ENCODE results near the gene SMAD6.

SMAD6 gene

DNA sequence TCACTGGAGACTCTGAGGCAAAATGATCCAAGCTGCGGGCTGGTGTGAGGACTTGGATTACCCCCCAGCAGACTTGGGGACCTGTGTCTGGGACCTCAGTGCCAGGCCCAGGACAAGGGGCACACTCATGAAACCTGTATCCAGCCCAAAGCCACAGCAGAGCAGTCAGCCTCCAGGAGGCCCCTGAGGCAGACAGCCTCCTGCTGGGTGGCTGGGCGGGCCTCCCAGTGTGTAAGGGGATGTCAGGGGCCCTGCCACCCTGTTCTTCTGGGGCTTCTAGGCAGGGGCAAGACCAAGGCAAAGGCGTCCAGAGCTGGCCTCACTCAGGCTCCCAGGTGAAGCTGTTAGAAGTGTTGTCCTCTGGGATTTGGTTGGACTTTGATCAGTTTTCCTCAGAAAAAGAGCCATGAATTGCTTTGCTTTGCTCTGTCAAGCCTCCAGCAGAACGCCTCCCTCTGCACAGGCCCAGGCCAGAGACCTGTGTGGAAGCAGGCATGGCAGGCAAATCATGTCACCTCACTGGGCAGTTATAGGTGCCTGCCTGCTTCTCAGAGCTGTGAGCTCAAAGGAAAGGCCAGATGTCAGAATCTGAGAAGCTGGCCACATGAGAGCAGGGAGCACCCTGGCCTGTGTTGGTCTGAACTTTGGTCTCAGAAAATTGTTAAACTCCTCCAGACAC, 77.4 kb downstream of the SMAD6 start:
- DNase-seq = no peak

DNA sequence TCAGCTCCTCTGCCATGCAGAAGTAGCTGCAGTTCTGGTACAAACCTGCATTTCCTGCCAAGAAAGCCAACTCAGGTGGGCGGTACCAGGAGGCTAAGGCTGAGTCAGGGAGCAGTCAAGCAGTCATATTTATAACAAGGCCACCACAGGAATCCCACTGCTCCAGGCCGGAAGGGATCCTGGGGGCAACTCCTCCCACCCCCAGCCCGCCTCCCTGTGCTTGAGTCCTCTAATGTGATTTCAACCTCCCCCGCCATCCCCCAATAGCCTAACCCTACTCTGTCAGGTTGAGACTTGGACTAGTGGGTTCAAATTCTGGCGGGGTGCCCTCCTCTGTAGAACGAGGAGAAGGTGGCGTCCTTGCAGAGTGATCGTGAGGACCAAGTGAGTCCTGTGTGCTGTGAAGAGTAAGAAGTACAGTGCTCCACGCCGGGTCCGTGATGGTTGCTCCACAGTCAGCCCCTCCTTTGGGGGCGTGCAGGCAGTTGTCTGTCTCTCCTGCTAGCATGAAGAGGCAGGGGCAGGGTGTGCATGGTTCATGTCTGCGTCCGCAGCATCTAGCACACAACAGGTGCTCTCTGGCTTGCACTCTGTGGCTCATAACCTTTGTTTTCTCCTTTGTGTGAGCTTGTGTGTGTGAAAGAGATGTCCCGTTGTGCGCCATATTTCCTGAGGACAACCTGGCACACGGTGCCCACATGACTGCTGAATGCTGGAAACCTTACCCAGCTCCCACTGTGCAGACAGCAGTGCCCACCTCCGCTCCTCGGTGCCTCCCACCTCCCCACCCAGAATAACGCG, 78.3 kb downstream of the SMAD6 start:
- DNase-seq = no peak

GRCh38 chr15:66780973-66781718, 79.1 kb downstream of the SMAD6 start:
- DNase-seq = no peak

GRCh38 chr15:66782785-66783184, 80.7 kb downstream of the SMAD6 start:
- DNase-seq = no peak

- DNase-seq = no peak
Measured at GRCh38 chr15:66783314-66783713, 81.3 kb downstream of the SMAD6 start.

DNA sequence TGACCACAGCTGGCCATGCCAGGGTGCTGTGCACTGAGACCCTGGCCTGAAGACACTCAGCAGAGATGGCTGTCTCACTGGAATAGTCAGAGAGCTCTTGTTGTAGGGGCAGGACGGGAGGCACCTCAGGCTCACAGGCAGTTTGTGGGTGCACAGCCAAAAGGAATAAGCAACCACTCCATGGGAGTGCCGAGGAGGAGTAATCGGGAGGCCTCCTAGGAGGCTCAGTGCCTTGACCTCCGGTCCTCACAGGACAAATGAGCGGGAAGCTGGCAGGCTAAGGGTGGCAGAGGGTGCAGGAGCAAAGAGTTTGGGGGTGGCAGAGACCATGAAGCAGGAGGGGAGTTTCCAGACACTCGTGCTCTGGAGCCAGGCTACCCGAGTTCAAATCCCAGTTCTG, 81.7 kb downstream of the SMAD6 start:
- DNase-seq = no peak

GRCh38 chr15:66784174-66784573, 82.1 kb downstream of the SMAD6 start:
- no peak for DNase-seq

- no peak for DNase-seq
Measured at GRCh38 chr15:66785637-66786036, 83.6 kb downstream of the SMAD6 start.

GRCh38 chr15:66786222-66786621, 84.2 kb downstream of the SMAD6 start:
- no peak for DNase-seq

DNA sequence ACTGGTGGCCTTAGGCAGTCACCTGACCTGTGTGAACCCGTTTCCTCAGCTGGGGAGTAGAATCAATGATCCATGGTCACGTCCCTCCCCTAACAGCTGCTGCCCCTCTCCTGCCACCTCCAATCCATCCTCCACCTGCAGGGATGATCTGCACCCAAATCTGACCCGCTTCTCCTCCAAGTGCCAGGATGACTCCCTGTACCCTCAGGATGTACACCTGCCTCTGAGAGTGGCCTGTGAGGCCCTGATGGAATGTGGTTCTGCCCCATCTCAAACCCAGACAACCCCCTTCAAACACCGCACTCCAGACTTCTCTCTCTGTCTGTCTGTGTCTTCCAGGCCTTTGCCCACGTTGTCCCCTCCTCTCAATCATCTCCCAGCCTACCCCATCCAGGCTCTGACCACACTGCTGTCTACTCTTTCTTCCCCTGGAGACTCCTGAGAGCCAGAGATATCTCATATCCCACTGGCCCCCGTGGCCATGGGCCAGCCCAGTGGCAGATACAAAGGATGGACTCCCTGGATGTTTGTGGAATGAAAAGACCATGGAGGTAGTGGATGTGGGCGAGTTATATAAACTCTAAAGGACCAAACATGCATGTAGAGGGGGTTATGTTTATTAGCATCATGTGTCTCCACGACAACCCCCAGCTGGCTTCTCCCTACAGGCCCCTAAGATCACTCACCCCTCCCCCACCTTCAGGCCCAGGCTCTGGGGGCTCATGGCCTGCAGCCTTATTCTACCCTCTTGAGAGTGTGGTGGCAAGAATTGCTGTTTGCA, 84.9 kb downstream of the SMAD6 start:
- no peak for DNase-seq

DNA sequence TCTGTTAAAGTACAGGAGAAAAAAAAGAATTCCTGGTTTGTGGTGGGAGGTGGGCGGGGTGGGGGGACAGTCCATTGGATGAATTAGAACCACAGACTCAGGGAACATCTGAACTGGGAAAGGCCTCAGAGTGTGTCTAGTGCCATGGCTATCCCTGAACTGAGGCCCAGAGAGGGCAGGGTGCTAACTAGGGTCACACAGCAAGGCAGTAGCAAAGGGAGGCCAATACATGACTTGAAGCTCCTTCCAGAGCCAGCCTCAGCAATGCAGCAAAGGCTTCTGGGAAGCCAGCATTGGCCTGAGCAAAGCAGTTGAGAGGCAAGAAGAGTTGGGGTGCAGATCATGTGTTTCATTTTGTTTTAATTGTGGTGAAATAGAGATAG, 85.4 kb downstream of the SMAD6 start:
- no peak for DNase-seq

DNA sequence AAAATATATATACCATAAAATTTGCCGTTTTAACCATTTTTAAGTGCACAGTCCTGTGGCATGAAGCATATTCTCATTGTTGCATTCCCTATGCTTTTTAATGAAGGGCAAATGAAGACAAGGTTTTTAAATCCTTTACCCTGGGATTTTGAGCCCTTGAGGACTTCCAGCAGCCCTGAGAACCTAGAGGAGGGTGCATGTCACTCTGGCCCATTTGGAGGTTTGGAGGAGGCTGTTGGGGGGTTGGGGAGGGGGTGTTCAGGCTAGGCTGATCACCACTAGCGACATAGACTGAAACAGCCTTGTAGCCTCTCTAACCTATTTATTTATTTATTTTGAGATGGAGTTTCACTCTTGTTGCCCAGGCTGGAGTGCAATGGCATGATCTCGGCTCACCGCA, 86.0 kb downstream of the SMAD6 start:
- DNase-seq = no peak

DNA sequence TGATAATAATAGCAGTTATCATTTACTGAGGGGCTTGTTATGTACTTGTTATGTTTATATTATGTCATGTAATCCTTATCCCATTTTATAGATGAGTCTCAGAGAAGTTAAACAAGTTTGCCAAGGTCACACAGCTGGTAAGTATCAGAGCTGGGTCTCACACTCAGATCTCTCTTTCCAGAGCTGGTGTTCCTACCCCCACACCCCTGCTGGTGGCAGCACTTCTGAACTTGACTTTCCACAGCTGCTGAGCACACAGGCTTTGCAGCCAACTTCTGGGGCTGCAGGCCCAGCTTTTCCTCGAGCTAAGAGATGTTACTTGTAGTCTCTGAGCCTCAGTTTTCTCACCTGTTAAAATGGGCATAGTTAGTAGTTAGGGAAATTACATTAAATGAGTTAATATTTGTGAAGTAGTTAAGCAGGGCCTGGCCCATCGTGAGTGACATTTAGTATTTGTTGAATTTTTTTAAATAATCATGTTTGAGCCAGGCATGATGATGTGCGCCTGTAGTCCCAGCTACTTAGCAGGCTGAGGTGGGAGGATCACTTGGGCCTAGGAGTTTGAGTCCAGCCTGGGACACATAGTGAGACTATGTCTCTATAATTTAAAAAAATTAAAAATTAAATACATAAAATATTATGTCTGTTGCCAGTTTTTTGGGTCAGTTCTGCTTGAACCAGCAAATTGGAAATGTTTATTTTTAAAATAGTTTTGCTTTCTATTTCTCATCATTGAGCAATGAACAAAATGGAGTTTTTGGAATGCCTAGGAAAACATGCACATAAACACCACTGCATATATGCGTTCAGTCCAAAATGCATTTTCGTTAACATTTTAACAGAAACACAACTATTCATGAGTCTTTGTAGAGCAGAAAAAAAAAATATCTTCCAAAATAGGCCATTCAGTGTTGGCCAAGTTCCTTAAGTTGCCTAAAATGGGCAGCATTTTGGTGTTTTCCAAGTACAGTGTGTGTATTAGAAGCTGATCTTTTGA, 87.3 kb downstream of the SMAD6 start:
- no peak for DNase-seq

GRCh38 chr15:66795851-66796250, 93.8 kb downstream of the SMAD6 start:
- no peak for DNase-seq

GRCh38 chr15:66796343-66796742, 94.3 kb downstream of the SMAD6 start:
- DNase-seq = no peak

DNA sequence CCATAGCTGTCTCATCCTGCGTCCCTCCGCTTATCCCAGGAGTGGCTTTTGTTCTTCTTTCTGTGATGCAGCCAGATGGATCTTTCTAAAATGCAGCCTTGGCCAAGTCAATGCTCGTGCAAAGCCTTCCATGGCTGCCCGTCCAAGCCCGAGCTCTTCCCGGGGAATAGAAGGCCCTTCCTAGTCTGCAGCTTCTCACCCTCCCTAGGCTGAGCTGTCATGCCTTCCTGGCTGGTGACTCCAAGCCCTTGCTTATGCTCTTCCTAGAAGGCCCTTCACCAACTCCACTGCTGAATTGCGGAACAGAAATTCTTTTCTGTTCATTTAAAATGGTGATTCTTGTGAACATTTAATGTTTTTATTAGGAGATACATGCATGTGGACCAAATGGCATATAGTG, 95.9 kb downstream of the SMAD6 start:
- no peak for DNase-seq

- no peak for DNase-seq
Measured at GRCh38 chr15:66798426-66799061, 96.5 kb downstream of the SMAD6 start.

DNA sequence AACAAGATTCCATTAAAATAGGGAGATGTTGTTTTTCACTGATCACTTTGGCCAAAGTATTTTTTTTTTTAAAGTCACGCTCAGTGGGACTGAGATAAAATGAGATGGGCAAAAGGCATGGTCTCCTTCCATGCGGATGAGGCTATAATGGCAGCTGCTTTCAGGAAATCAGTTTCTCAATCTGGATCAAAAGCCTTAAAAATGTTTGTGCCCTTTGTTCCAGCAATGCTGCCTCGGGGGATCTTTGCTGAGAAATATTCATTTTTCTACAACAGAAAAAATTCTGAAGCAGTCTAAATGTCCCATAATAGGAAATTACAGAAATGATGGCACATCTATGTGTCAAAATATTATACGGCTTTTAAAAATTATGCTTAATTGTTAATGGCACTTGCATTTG, 97.2 kb downstream of the SMAD6 start:
- DNase-seq = no peak

DNA sequence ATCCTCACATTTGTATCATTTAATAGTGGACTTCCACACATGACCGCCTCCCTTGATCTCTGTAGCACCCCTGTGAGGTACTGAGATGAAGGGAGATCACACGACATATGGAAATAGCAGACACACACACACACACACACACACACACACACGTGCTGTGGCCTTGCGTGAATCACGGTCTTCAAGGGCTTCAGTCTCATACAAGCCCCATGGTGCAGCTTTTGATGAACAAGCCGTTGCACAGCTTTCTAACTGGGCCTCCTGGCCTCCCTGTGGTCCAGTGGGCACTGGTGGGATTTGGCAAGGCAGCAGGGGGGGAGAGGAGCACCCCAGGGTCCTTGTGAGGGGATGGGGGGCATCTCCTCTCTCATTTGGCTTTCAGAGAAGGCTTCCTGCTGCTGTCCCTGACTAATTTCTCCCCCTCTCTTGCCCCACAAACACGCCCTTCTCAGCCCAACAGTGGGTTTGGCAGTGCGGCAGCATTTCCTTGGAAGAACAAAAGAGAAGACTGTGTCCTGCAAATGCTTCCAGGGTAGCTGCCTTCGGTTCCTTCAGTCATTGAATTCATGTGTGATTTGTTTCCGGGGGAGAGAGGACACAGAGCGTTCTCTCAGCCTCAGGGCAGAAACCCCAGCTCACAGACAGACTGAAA, 98.7 kb downstream of the SMAD6 start:
- no peak for DNase-seq

DNA sequence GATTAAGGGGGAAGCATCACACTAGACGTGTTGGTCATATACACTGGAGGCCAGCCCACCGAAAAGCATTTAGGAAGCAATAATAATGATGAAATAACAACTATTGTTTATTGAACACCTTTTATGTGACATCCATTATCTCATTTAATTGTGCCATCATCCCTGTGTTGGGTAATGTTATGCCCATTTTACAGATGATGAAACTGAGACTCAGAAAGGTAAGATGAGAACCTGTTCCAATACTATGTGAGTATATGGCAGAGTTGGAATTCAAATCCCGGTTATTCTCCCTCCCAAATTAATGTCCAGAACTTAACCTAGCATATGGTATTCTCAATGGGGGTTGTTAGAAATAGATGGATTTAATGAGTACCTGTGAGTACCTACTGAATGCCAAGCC, 99.2 kb downstream of the SMAD6 start:
- DNase-seq = no peak
